OCI-LY3 (cell line): ENCODE data around the gene CUX1.
"Not testable (repeated sequence)": the region's sequence is repeated elsewhere in the genome, so short reads cannot be mapped to it uniquely, and the experiment has no call there.

Experiments used
- H2AFZ ChIP-seq: fragments of 200-600, 300-600 bp; shearing (Covaris generic); 2 replicates; pipeline ENCODE4 v1.6.0; 2014; ENCODE audit warnings: antibody characterized with exemption, low read depth, low read length
- H3K27ac ChIP-seq: fragments of 200-600, 300-600 bp; sonication (generic); 2 replicates; pipeline ENCODE4 v1.5.1; 2014; ENCODE audit warnings: mild to moderate bottlenecking, low read length, moderate library complexity, mixed read lengths
- H3K27me3 ChIP-seq: fragments of 200-600, 300-600 bp; sonication (generic); 2 replicates; pipeline ENCODE4 v1.6.1; 2014; ENCODE audit warnings: low read depth, low read length, mixed read lengths
- H3K36me3 ChIP-seq: fragments of 200-600, 300-600 bp; sonication (generic); replicated peaks from 2 replicates; pipeline ENCODE3; 2014; ENCODE audit warnings: low read depth, low read length, mixed read lengths
- H3K4me1 ChIP-seq: fragments of 300-600, 200-600 bp; sonication (generic); 2 replicates; pipeline ENCODE4 v1.6.1; 2014; ENCODE audit warnings: low read length, mixed read lengths
- H3K4me2 ChIP-seq: fragments of 200-600, 300-600 bp; sonication (generic); 2 replicates; pipeline ENCODE4 v1.6.1; 2014; ENCODE audit warnings: low read length, mixed read lengths
- H3K4me3 ChIP-seq: fragments of 300-600, 200-600 bp; sonication (generic); 2 replicates; pipeline ENCODE4 v1.5.1; 2014; ENCODE audit warnings: antibody characterized with exemption, mild to moderate bottlenecking, low read length, moderate library complexity
- H3K79me2 ChIP-seq: fragments of 300-600, 200-600 bp; shearing (Covaris generic); 2 replicates; pipeline ENCODE4 v1.6.1; 2014; ENCODE audit warnings: mild to moderate bottlenecking, low read length, mixed read lengths
- H3K9ac ChIP-seq: fragments of 300-600, 200-600 bp; shearing (Covaris generic); 2 replicates; pipeline ENCODE4 v1.6.0; 2014; ENCODE audit warnings: mild to moderate bottlenecking, low read length, moderate library complexity
- H3K9me3 ChIP-seq: fragments of 200-600, 300-600 bp; shearing (Covaris generic); 2 replicates; pipeline ENCODE4 v1.6.1; 2014; ENCODE audit warnings: low read length, mixed read lengths; ENCODE audit not compliant: insufficient read depth
- H4K20me1 ChIP-seq: fragments of 200-600, 300-600 bp; sonication (generic); 2 replicates; pipeline ENCODE4 v1.6.1; 2016; ENCODE audit warnings: low read length, mixed read lengths; ENCODE audit not compliant: insufficient read depth
- CTCF ChIP-seq: fragments of 200-600, 300-600 bp; sonication (generic); IDR thresholded peaks from 2 replicates; pipeline ENCODE4 v1.5.1; 2014; ENCODE audit warnings: antibody characterized with exemption, low read length, low read depth
- EZH2phosphoT487 ChIP-seq: fragments of 200-600 bp; shearing (Covaris generic); IDR thresholded peaks from 2 replicates; pipeline ENCODE4 v1.6.1; 2018; ENCODE audit warnings: antibody characterized with exemption, mixed run types, low read depth

CUX1 gene

GRCh38 chr7:102228935-102229334 lies 411.5 kb downstream of the CUX1 start:
- Histone ChIP-seq H3K4me3 (no peak overlapping the region), H3K36me3 (peaks cover 11% of the 10 kb centered on the region), H3K27me3 (no peaks in the 10 kb centered on the region), H3K79me2 (no peaks in the 10 kb centered on the region), H2AFZ (no peak overlapping the region), H3K4me1 (no peaks in the 10 kb centered on the region), H3K4me2 (no peak overlapping the region), H3K9me3 (no peaks in the 10 kb centered on the region), H4K20me1 (no peaks in the 10 kb centered on the region), H3K9ac (no peak overlapping the region), H3K27ac (no peak overlapping the region)
- no peak for TF ChIP-seq EZH2phosphoT487
- no peak for TF ChIP-seq CTCF

DNA sequence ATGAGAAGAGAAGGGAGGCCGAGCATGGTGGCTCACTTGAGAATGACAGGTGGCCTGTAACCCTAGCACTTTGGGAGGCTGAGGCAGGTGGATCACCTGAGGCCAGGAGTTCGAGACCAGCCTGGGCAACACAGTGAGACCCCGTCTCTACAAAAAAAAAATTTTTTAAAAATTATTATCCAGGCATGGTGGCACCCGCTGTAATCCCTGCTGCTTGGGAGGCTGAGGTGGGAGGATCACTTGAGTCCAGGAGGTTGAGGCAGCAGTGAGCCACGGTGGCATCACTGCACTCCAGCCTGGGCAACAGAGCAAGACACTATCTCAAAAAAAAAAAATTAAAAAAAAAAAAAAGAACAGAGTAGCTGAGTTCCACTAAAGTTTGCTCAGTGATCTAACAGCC lies 412.7 kb downstream of the CUX1 start:
- H3K79me2 ChIP-seq, H2AFZ ChIP-seq, H3K27ac ChIP-seq, H3K4me2 ChIP-seq, H3K27me3 ChIP-seq, H4K20me1 ChIP-seq, H3K9me3 ChIP-seq, H3K4me3 ChIP-seq, H3K4me1 ChIP-seq, H3K9ac ChIP-seq: not testable (repeated sequence)
- H3K36me3 ChIP-seq, result peaks cover 19% of the 10 kb centered on the region

- Histone ChIP-seq H3K4me1 (no peaks in the 10 kb centered on the region), H2AFZ (no peak overlapping the region), H3K27ac (no peak overlapping the region), H3K9me3 (no peaks in the 10 kb centered on the region), H3K9ac (no peak overlapping the region), H3K4me2 (no peak overlapping the region), H3K36me3 (peaks cover 20% of the 10 kb centered on the region), H3K79me2 (no peaks in the 10 kb centered on the region), H3K27me3 (no peaks in the 10 kb centered on the region), H4K20me1 (no peaks in the 10 kb centered on the region), H3K4me3 (no peak overlapping the region)
- TF ChIP-seq EZH2phosphoT487 (no peak), CTCF (no peak)
Observed at GRCh38 chr7:102230593-102230992, 413.2 kb downstream of the CUX1 start.

DNA sequence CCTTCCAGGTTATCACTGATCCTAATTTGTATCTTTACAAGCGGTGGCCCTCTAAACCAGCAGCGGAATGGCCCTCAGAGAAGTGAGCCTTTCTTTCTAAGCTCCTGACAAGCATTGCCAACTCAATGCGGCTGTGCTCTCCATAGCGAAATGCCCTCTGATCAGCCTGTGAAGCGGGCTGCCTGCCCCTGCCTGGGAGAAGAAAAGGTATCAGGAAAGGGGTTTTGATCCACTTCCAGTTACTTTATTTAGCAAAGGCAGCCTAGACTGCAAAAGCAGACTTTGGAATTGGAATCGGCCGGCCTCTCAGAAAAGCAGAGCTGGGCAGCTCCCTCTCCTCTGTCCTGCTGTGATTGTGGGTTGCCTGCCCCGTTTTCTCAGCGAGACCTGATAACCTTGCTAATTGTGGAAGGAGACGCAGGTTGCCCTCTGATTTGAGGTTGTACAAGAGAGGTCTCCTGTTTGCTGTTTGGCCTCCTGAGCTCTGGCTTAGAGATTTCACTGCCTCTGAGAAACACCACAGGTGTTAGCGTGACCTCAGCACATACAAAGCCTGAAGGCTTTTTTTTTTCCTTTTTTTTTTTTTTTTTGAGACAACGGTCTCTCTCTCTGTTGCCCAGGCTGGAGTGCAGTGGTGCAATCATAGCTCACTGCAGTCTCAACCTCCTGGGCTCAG lies 415.3 kb downstream of the CUX1 start:
- no peaks in the 10 kb centered on the region for H3K27me3 ChIP-seq
- H3K9me3 ChIP-seq, result no peaks in the 10 kb centered on the region
- H3K79me2 ChIP-seq, result no peaks in the 10 kb centered on the region
- TF ChIP-seq CTCF (no peak), EZH2phosphoT487 (no peak)
- H4K20me1 ChIP-seq, result no peaks in the 10 kb centered on the region
- H3K27ac ChIP-seq, result no peak overlapping the region
- no peak overlapping the region for H3K4me3 ChIP-seq
- H2AFZ ChIP-seq, result no peak overlapping the region
- peaks cover 2% of the 10 kb centered on the region; the same call in 1 of the 2 replicates for H3K4me1 ChIP-seq
- H3K4me2 ChIP-seq, result no peak overlapping the region
- H3K9ac ChIP-seq, result no peak overlapping the region
- H3K36me3 ChIP-seq, result peaks cover 16% of the 10 kb centered on the region
